ENCODE measurements around the gene WNT3. TPM values are rescaled to one million over a fixed set of nuclear protein-coding genes. Genes with fewer than 3 reads are reported as not detected.

WNT3 gene
- total and polyA plus RNA-seq, 3 experiments from 2014 or later = not detected

- no peaks in the 10 kb centered on the region for H3K9me3 ChIP-seq (ENCODE audit: low read length)
- no peaks in the 10 kb centered on the region for H3K36me3 ChIP-seq (ENCODE audit: insufficient read depth, low read length)
- H3K4me1 ChIP-seq (ENCODE audit: insufficient read depth, low read length) = peaks cover 17% of the 10 kb centered on the region
- POLR2A ChIA-PET = no interaction called here
- peaks cover 63% of the 10 kb centered on the region for H3K27me3 ChIP-seq (ENCODE audit: insufficient read depth, low read length, poor library complexity, severe bottlenecking)
- no peak for DNase-seq
- Mint-ChIP-seq H3K4me1 (peaks cover 12 to 39% (median 21%) of the 10 kb centered on the region in 3 donors), H3K36me3 (peaks cover 0 to 9% (median 0%) of the 10 kb centered on the region in 3 donors), H3K9me3 (no peaks in the 10 kb centered on the region), H3K27ac (peak overlapping the region in 1 of 8 donors; percentile 89), H3K27me3 (peaks cover 71 to 94% of the 10 kb centered on the region in 2 donors), H3K4me3 (peak overlapping the region; percentile 16 to 81 (median 76))
- CTCF ChIA-PET = no interaction called here
- H3K4me3 ChIP-seq (ENCODE audit: low read length) = no peak overlapping the region
- H3K27ac ChIP-seq (ENCODE audit: low read depth, low read length) = no peak overlapping the region
Observed at GRCh38 chr17:46817151-46817900, 1.2 kb downstream of the WNT3 start.

- Mint-ChIP-seq H3K4me1 (peaks cover 12 to 37% (median 17%) of the 10 kb centered on the region in 3 donors), H3K9me3 (no peaks in the 10 kb centered on the region), H3K27ac (no peak overlapping the region), H3K36me3 (peaks cover 0 to 9% (median 0%) of the 10 kb centered on the region in 3 donors), H3K4me3 (peak overlapping the region in 1 of 7 donors; percentile 5), H3K27me3 (peaks cover 61 to 90% of the 10 kb centered on the region in 2 donors)
- DNase-seq = no peak
- Histone ChIP-seq H3K4me1 (ENCODE audit: insufficient read depth, low read length) (peaks cover 17% of the 10 kb centered on the region), H3K9me3 (ENCODE audit: low read length) (no peaks in the 10 kb centered on the region), H3K36me3 (ENCODE audit: insufficient read depth, low read length) (no peaks in the 10 kb centered on the region), H3K27ac (ENCODE audit: low read depth, low read length) (no peak overlapping the region), H3K27me3 (ENCODE audit: insufficient read depth, low read length, poor library complexity, severe bottlenecking) (peaks cover 60% of the 10 kb centered on the region), H3K4me3 (ENCODE audit: low read length) (no peak overlapping the region)
- ChIA-PET POLR2A (interaction anchor here (0.6 kb wide), 1 partner anchor 11 kb away, joined by 3 read pairs; no protein-coding TSS in a partner anchor), CTCF (interaction anchor here (0.7 kb wide), 1 partner anchor 20 kb away, joined by 4 read pairs; no protein-coding TSS in a partner anchor)
Observed at GRCh38 chr17:46815474-46816353, 2.8 kb downstream of the WNT3 start.

- H3K9me3 ChIP-seq (ENCODE audit: low read length) = no peaks in the 10 kb centered on the region
- no peak for DNase-seq
- H3K27me3 ChIP-seq (ENCODE audit: insufficient read depth, low read length, poor library complexity, severe bottlenecking) = peaks cover 51% of the 10 kb centered on the region
- Mint-ChIP-seq H3K4me3 (no peak overlapping the region), H3K9me3 (no peaks in the 10 kb centered on the region), H3K4me1 (peaks cover 9 to 27% (median 14%) of the 10 kb centered on the region in 3 donors), H3K27me3 (peaks cover 53 to 79% of the 10 kb centered on the region in 2 donors), H3K27ac (peak overlapping the region in 1 of 8 donors; percentile 59), H3K36me3 (peaks cover 0 to 9% (median 0%) of the 10 kb centered on the region in 3 donors)
- no peak overlapping the region for H3K27ac ChIP-seq (ENCODE audit: low read depth, low read length)
- peaks cover 13% of the 10 kb centered on the region for H3K4me1 ChIP-seq (ENCODE audit: insufficient read depth, low read length)
- CTCF ChIA-PET = no interaction called here
- H3K36me3 ChIP-seq (ENCODE audit: insufficient read depth, low read length) = no peaks in the 10 kb centered on the region
- POLR2A ChIA-PET = no interaction called here
- H3K4me3 ChIP-seq (ENCODE audit: low read length) = no peak overlapping the region
Observed at GRCh38 chr17:46814446-46814845, 4.0 kb downstream of the WNT3 start.

- Histone ChIP-seq H3K9me3 (ENCODE audit: low read length) (no peaks in the 10 kb centered on the region), H3K27ac (ENCODE audit: low read depth, low read length) (no peak overlapping the region), H3K4me1 (ENCODE audit: insufficient read depth, low read length) (peaks cover 8% of the 10 kb centered on the region), H3K36me3 (ENCODE audit: insufficient read depth, low read length) (no peaks in the 10 kb centered on the region), H3K4me3 (ENCODE audit: low read length) (no peak overlapping the region), H3K27me3 (ENCODE audit: insufficient read depth, low read length, poor library complexity, severe bottlenecking) (peaks cover 46% of the 10 kb centered on the region)
- Mint-ChIP-seq H3K9me3 (no peaks in the 10 kb centered on the region), H3K4me3 (no peak overlapping the region), H3K27me3 (peaks cover 53 to 74% of the 10 kb centered on the region in 2 donors), H3K27ac (no peak overlapping the region), H3K4me1 (peaks cover 9 to 22% (median 11%) of the 10 kb centered on the region in 3 donors), H3K36me3 (peaks cover 0 to 9% (median 0%) of the 10 kb centered on the region in 3 donors)
- no peak for DNase-seq
- ChIA-PET CTCF (no interaction called here), POLR2A (no interaction called here)
Observed at GRCh38 chr17:46813920-46814319, 4.6 kb downstream of the WNT3 start.

- H3K4me3 Mint-ChIP-seq = no peak overlapping the region
- H3K27ac ChIP-seq (ENCODE audit: low read depth, low read length) = no peak overlapping the region
- no peak overlapping the region for H3K27ac Mint-ChIP-seq
- ChIA-PET POLR2A (no interaction called here), CTCF (no interaction called here)
- H3K4me1 Mint-ChIP-seq = peaks cover 3 to 12% (median 7%) of the 10 kb centered on the region in 3 donors
- H3K4me3 ChIP-seq (ENCODE audit: low read length) = no peak overlapping the region
- H3K9me3 Mint-ChIP-seq = no peaks in the 10 kb centered on the region
- no peaks in the 10 kb centered on the region for H3K36me3 ChIP-seq (ENCODE audit: insufficient read depth, low read length)
- no peak for DNase-seq
- peaks cover 42% of the 10 kb centered on the region for H3K27me3 ChIP-seq (ENCODE audit: insufficient read depth, low read length, poor library complexity, severe bottlenecking)
- no peaks in the 10 kb centered on the region for H3K9me3 ChIP-seq (ENCODE audit: low read length)
- peaks cover 0 to 9% (median 0%) of the 10 kb centered on the region in 3 donors for H3K36me3 Mint-ChIP-seq
- peaks cover 3% of the 10 kb centered on the region for H3K4me1 ChIP-seq (ENCODE audit: insufficient read depth, low read length)
- peaks cover 45 to 66% of the 10 kb centered on the region in 2 donors for H3K27me3 Mint-ChIP-seq
Observed at GRCh38 chr17:46812624-46813318, 5.7 kb downstream of the WNT3 start.

GRCh38 chr17:46811978-46812583 is 6.4 kb downstream of the WNT3 start:
- ChIA-PET POLR2A (no interaction called here), CTCF (no interaction called here)
- no peak overlapping the region for H3K4me3 Mint-ChIP-seq
- H3K27ac Mint-ChIP-seq = no peak overlapping the region
- H3K4me1 Mint-ChIP-seq = peaks cover 0 to 7% (median 4%) of the 10 kb centered on the region in 3 donors
- peaks cover 39 to 60% of the 10 kb centered on the region in 2 donors for H3K27me3 Mint-ChIP-seq
- H3K9me3 Mint-ChIP-seq = no peaks in the 10 kb centered on the region
- Histone ChIP-seq H3K36me3 (ENCODE audit: insufficient read depth, low read length) (no peaks in the 10 kb centered on the region), H3K27me3 (ENCODE audit: insufficient read depth, low read length, poor library complexity, severe bottlenecking) (peaks cover 35% of the 10 kb centered on the region), H3K27ac (ENCODE audit: low read depth, low read length) (no peak overlapping the region), H3K4me1 (ENCODE audit: insufficient read depth, low read length) (no peaks in the 10 kb centered on the region), H3K4me3 (ENCODE audit: low read length) (no peak overlapping the region), H3K9me3 (ENCODE audit: low read length) (no peaks in the 10 kb centered on the region)
- H3K36me3 Mint-ChIP-seq = peaks cover 0 to 9% (median 0%) of the 10 kb centered on the region in 3 donors
- no peak for DNase-seq

- no peaks in the 10 kb centered on the region for H3K4me1 ChIP-seq (ENCODE audit: insufficient read depth, low read length)
- POLR2A ChIA-PET = no interaction called here
- peaks cover 22% of the 10 kb centered on the region for H3K27me3 ChIP-seq (ENCODE audit: insufficient read depth, low read length, poor library complexity, severe bottlenecking)
- Mint-ChIP-seq H3K4me1 (no peaks in the 10 kb centered on the region), H3K27ac (no peak overlapping the region), H3K27me3 (peaks cover 31 to 52% of the 10 kb centered on the region in 2 donors), H3K9me3 (no peaks in the 10 kb centered on the region), H3K4me3 (no peak overlapping the region), H3K36me3 (peaks cover 0 to 2% (median 0%) of the 10 kb centered on the region in 3 donors)
- H3K36me3 ChIP-seq (ENCODE audit: insufficient read depth, low read length) = no peaks in the 10 kb centered on the region
- no peaks in the 10 kb centered on the region for H3K9me3 ChIP-seq (ENCODE audit: low read length)
- H3K27ac ChIP-seq (ENCODE audit: low read depth, low read length) = no peak overlapping the region
- no peak overlapping the region for H3K4me3 ChIP-seq (ENCODE audit: low read length)
- CTCF ChIA-PET = no interaction called here
- no peak for DNase-seq
Observed at GRCh38 chr17:46810837-46811236, 7.7 kb downstream of the WNT3 start.
